ENCODE results near the gene BBX.

- TF ChIP-seq, protein P1, sequence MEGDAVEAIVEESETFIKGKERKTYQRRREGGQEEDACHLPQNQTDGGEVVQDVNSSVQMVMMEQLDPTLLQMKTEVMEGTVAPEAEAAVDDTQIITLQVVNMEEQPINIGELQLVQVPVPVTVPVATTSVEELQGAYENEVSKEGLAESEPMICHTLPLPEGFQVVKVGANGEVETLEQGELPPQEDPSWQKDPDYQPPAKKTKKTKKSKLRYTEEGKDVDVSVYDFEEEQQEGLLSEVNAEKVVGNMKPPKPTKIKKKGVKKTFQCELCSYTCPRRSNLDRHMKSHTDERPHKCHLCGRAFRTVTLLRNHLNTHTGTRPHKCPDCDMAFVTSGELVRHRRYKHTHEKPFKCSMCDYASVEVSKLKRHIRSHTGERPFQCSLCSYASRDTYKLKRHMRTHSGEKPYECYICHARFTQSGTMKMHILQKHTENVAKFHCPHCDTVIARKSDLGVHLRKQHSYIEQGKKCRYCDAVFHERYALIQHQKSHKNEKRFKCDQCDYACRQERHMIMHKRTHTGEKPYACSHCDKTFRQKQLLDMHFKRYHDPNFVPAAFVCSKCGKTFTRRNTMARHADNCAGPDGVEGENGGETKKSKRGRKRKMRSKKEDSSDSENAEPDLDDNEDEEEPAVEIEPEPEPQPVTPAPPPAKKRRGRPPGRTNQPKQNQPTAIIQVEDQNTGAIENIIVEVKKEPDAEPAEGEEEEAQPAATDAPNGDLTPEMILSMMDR (IDR thresholded peaks at IDR 0.05): no peak
- TF ChIP-seq EP300 (IDR thresholded peaks at IDR 0.05) (no peak), POLR2A (IDR thresholded peaks at IDR 0.05) (no peak)
Measured at GRCh38 chr3:107630779-107631178, 108.0 kb downstream of the BBX start.
